ENCODE data around the gene APIP. TPM values are rescaled to one million over a fixed set of nuclear protein-coding genes. Genes with fewer than 3 reads are reported as not detected.

The APIP gene
- total and polyA plus RNA-seq, 2 of the 8 experiments (the other 6 are each of a cell fraction or from before 2014, with no cell fraction given): 10.4 to 25.7 TPM

DNA sequence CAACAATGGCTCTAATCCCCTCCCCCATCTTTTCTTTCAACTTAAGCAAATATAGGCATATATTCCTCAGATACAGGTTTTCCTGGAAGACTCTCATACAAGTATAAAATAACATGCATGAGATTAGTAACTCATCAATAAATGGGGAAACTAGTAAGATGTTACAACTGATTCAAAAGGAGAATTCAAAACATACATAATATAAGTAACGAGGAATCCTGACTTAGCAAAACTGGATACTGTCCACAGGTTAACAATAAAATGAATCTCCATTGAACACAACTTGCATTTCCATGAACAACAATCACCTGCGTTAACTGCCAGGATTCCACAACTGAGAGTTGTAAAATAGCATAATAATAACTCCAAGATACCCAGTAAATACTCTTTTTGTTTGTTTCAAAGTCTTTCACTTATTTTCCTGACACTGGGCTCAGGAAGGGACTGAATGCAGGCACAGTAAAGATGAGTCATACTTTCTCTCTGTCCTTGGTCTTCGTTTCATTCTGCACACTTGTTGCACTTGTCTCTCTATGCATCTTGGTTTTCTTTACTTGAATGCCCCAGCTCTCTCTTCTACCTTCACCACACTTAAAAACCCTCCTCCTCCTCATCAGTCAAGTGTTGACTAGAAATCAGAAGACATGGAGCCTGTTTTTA is 8.1 kb downstream of the APIP start:
- FAIRE-seq (no peak), DNase-seq (ENCODE audit: low read depth in 1 of 2, low spot score in 2 of 2) (no peak)
- no peak overlapping the region for H2AFZ ChIP-seq (ENCODE audit: low read length)
- no peaks in the 10 kb centered on the region for H3K23me2 ChIP-seq (ENCODE audit: low read depth, low read length)
- TF ChIP-seq ASH2L (IDR thresholded peaks at IDR 0.05; ENCODE audit: low read length): no peak
- TF ChIP-seq TBP (IDR thresholded peaks at IDR 0.05; ENCODE audit: low read depth, low read length): no peak
- TF ChIP-seq MAFK (IDR thresholded peaks at IDR 0.05; ENCODE audit: low read depth, low read length): no peak; the same call in 1 of the 2 replicates
- TF ChIP-seq CEBPB (IDR thresholded peaks at IDR 0.05; ENCODE audit: low read depth, low read length): no peak
- 0 out of 2 replicates have a peak, but pooled peaks have one; percentile 39 for TF ChIP-seq JUND (IDR thresholded peaks at IDR 0.05; ENCODE audit: low read length)
- no peak for TF ChIP-seq SP2 (IDR thresholded peaks at IDR 0.05; ENCODE audit: low read length)
- CTCF ChIA-PET (ENCODE audit: partially characterized antibody): interaction anchor here (2.5 kb wide), 1 partner anchor 322 kb away, joined by 10 read pairs; no protein-coding TSS in a partner anchor
- no peak overlapping the region for H2BK15ac ChIP-seq (ENCODE audit: low read length)
- H3K79me2 ChIP-seq (ENCODE audit: control insufficient read depth in 1 of 2, insufficient read depth in 2 of 2, low read length in 2 of 2): peaks cover 0 to 14% of the 10 kb centered on the region in 2 experiments; a peak in 2 of 4 replicates
- H3K9ac ChIP-seq (replicated peaks in 1 of 4; ENCODE audit: extremely low read depth in 1 of 4, low read depth in 3 of 4, low read length in 3 of 4): no peak overlapping the region
- H3K4me1 ChIP-seq (replicated peaks in 1 of 4; ENCODE audit: control insufficient read depth in 3 of 4, insufficient read depth in 4 of 4, low read length in 3 of 4): peaks cover 0 to 6% (median 2%) of the 10 kb centered on the region in 4 experiments; a peak in 3 of 7 replicates
- H4K5ac ChIP-seq (ENCODE audit: insufficient read length, low read depth, low read length): no peak overlapping the region
- H3K14ac ChIP-seq (ENCODE audit: insufficient read length): no peak overlapping the region
- no peaks in the 10 kb centered on the region; a peak in 1 of 8 replicates for H3K36me3 ChIP-seq (ENCODE audit: control insufficient read depth in 2 of 4, insufficient read depth in 4 of 4, low read length in 3 of 4)
- H3K4ac ChIP-seq (replicated peaks; ENCODE audit: insufficient read length, low read depth, low read length): no peak overlapping the region
- H3K23ac ChIP-seq (ENCODE audit: insufficient read length): no peak overlapping the region
- H2AK5ac ChIP-seq (ENCODE audit: low read depth, low read length): no peak overlapping the region
- no peaks in the 10 kb centered on the region for H3K9me3 ChIP-seq (ENCODE audit: insufficient read depth in 2 of 2, low read depth in 1 of 2, low read length in 1 of 2)
- H4K8ac ChIP-seq (ENCODE audit: extremely low read depth, insufficient read depth, low read length): no peak overlapping the region
- H2BK20ac ChIP-seq (ENCODE audit: low read length): no peak overlapping the region
- H3K18ac ChIP-seq (ENCODE audit: extremely low read depth, low read length): no peak overlapping the region
- 72% methylated on average over 3 of the region's 3 CpGs; no CpG with 5 or more reads in 1 of the 2 experiments for WGBS, 2 experiments (ENCODE audit: extremely low coverage in 1 of 2, insufficient coverage in 1 of 2, insufficient read length in 1 of 2, insufficient replicate concordance in 2 of 2, low coverage in 1 of 2, low lambda C conversion rate in 2 of 2, missing lambda C conversion rate in 1 of 2)
- peak overlapping the region in 1 of 4 experiments; percentile 3; a peak in 1 of 8 replicates for H3K4me3 ChIP-seq (ENCODE audit: extremely low read depth in 1 of 4, insufficient read depth in 2 of 4, low read depth in 3 of 4, low read length in 4 of 4)
- H3K27ac ChIP-seq (ENCODE audit: low read depth, low read length): no peak overlapping the region
- no peaks in the 10 kb centered on the region for H3K27me3 ChIP-seq (replicated peaks in 1 of 4; ENCODE audit: control insufficient read depth in 3 of 4, extremely low read depth in 1 of 4, insufficient read depth in 3 of 4, low read length in 3 of 4)
- peaks cover 0 to 2% of the 10 kb centered on the region in 2 experiments for H4K20me1 ChIP-seq (replicated peaks in 1 of 2; ENCODE audit: control insufficient read depth in 1 of 2, insufficient read depth in 2 of 2, low read length in 2 of 2)
- no peak overlapping the region for H2BK5ac ChIP-seq (ENCODE audit: low read depth, low read length)
- H3K79me1 ChIP-seq (ENCODE audit: low read depth, low read length): peaks cover 3% of the 10 kb centered on the region
- H3K56ac ChIP-seq (replicated peaks; ENCODE audit: insufficient read length, low read depth, low read length): no peak overlapping the region
- POLR2A ChIA-PET (ENCODE audit: partially characterized antibody): interaction anchor here (1.3 kb wide), 1 partner anchor 14 kb away, joined by 4 read pairs; no protein-coding TSS in a partner anchor
- H2BK12ac ChIP-seq (ENCODE audit: low read depth, low read length): no peak overlapping the region
- no peak overlapping the region for H2BK120ac ChIP-seq (replicated peaks; ENCODE audit: low read depth, low read length)
- H4K91ac ChIP-seq (replicated peaks; ENCODE audit: insufficient read length, low read length): no peak overlapping the region
- peak overlapping the region in 1 of 2 experiments; percentile 17; a peak in 1 of 4 replicates for H3K4me2 ChIP-seq (ENCODE audit: insufficient read depth in 1 of 2, low read depth in 2 of 2, low read length in 2 of 2)
